ENCODE measurements around the gene CDH12.

GRCh38 chr5:22710660-22711059 lies 142.5 kb downstream of the CDH12 start:
- TF ChIP-seq POLR2AphosphoS5 (IDR thresholded peaks at IDR 0.05; ENCODE audit: insufficient read depth, low read depth, low read length) (no peak), CTCF (IDR thresholded peaks at IDR 0.05; ENCODE audit: extremely low read depth in 1 of 2, insufficient read depth in 1 of 2, low read depth in 1 of 2, low read length in 2 of 2) (no peak), EZH2 (IDR thresholded peaks at IDR 0.05; ENCODE audit: borderline replicate concordance, low read depth, low read length, severe bottlenecking) (no peak), JUN (IDR thresholded peaks at IDR 0.05; ENCODE audit: borderline replicate concordance, insufficient read depth, insufficient read length, low read depth) (no peak), POLR2A (IDR thresholded peaks at IDR 0.05; ENCODE audit: low read depth, low read length) (no peak), FOS (IDR thresholded peaks at IDR 0.05; ENCODE audit: borderline replicate concordance, insufficient read depth, low read length) (no peak), GATA2 (IDR thresholded peaks at IDR 0.05; ENCODE audit: insufficient read depth, insufficient read length, low read depth, low read length) (no peak), MAX (IDR thresholded peaks at IDR 0.05; ENCODE audit: insufficient read depth, insufficient read length) (no peak), MYC (IDR thresholded peaks at IDR 0.05; ENCODE audit: low read depth, low read length) (no peak)

Measured in endothelial cell of umbilical vein (primary cell).